GM12878 (cell line): Measurements from ENCODE around the gene PCSK5.

ENCODE experiments used
- MXI1 ChIP-seq: fragments of 150-350 bp; IDR thresholded peaks from 2 replicates; pipeline ENCODE4 v1.6.1; 2011; ENCODE audit warnings: low read depth, mild to moderate bottlenecking, inconsistent platforms, low read length, improper control_type of control experiment
- NFIC ChIP-seq: IDR thresholded peaks from 2 replicates; pipeline ENCODE4 v1.6.1; 2012; ENCODE audit warnings: low read depth, mild to moderate bottlenecking, inconsistent platforms, low read length, moderate library complexity
- RELA ChIP-seq: fragments of 450-650 bp; IDR thresholded peaks from 2 replicates; pipeline ENCODE4 v1.8.0; 2014; ENCODE audit warnings: borderline replicate concordance; ENCODE audit not compliant: partially characterized antibody
- SREBF1 ChIP-seq: IDR thresholded peaks from 2 replicates; pipeline ENCODE4 v1.6.1; 2012; ENCODE audit warnings: mild to moderate bottlenecking, low read length
- YY1 ChIP-seq: IDR thresholded peaks from 2 replicates; pipeline ENCODE4 v1.6.1; 2011; ENCODE audit warnings: low read depth, mild to moderate bottlenecking, low read length
- TF ChIP-seq, protein P1 (sequence below): IDR thresholded peaks from 2 replicates; pipeline ENCODE4 v1.6.1; 2012; ENCODE audit warnings: mild to moderate bottlenecking, low read depth, low read length

DNA sequence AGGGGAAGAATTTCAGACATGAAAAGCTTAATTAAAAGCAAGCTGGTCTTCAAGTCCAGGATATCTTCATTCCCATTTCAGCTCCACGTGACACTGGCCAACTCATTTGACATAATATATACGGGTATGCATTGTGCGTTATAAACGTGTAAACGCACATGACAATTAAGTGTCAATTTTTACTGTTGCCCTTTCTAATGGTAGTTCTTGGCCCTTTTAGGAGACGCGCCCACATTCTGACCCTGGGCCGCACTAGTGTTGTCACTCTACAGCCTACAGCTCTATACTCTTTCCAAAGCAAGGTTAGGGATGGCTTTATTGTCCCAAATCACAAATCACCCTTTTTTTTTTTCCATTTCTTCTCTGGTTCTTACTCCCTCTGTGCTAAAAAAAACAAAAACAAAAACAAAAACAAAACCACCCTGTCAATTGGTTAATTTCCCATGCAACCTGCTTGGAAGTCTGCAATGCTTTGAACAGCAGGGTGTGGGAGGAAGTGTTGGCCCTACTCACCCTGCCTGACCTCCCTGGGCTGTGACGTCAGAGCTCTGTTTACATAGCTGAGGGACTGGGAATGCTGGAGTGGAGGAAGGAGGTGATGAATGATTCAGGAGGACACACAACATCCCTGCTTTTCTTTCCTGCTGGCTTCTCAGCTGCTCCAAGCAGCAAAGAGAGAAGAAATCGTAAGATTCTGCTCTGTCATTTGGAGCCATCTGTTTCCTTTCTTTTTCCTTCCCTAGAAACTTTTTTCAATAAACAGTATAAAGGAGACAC, 484.5 kb downstream of the PCSK5 start:
- no peak for TF ChIP-seq SREBF1
- no peak for TF ChIP-seq NFIC
- TF ChIP-seq YY1 = no peak
- no peak for TF ChIP-seq RELA
- no peak for TF ChIP-seq MXI1
- TF ChIP-seq, protein P1, sequence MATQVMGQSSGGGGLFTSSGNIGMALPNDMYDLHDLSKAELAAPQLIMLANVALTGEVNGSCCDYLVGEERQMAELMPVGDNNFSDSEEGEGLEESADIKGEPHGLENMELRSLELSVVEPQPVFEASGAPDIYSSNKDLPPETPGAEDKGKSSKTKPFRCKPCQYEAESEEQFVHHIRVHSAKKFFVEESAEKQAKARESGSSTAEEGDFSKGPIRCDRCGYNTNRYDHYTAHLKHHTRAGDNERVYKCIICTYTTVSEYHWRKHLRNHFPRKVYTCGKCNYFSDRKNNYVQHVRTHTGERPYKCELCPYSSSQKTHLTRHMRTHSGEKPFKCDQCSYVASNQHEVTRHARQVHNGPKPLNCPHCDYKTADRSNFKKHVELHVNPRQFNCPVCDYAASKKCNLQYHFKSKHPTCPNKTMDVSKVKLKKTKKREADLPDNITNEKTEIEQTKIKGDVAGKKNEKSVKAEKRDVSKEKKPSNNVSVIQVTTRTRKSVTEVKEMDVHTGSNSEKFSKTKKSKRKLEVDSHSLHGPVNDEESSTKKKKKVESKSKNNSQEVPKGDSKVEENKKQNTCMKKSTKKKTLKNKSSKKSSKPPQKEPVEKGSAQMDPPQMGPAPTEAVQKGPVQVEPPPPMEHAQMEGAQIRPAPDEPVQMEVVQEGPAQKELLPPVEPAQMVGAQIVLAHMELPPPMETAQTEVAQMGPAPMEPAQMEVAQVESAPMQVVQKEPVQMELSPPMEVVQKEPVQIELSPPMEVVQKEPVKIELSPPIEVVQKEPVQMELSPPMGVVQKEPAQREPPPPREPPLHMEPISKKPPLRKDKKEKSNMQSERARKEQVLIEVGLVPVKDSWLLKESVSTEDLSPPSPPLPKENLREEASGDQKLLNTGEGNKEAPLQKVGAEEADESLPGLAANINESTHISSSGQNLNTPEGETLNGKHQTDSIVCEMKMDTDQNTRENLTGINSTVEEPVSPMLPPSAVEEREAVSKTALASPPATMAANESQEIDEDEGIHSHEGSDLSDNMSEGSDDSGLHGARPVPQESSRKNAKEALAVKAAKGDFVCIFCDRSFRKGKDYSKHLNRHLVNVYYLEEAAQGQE = no peak
